AG04449 (cell line): ENCODE data around the gene MVK.

Experiments
- CTCF ChIA-PET: fragments of 350-600 bp; formaldehyde crosslinking; extraction: SDS; loops from one replicate; lab custom pipeline; 2021; ENCODE audit warnings: antibody characterized with exemption; lab: Yijun Ruan, JAX
- POLR2A ChIA-PET: fragments of 400-600, 350-600 bp; formaldehyde crosslinking; extraction: SDS; loops from one replicate; lab custom pipeline; 2020; ENCODE audit warnings: antibody characterized with exemption, inconsistent platforms; lab: Yijun Ruan, JAX
- DNase-seq: peaks from one replicate; pipeline ENCODE4 v3.0.0-alpha.2; 2010; ENCODE audit warnings: low read depth, low spot score
- H3K4me3 ChIP-seq: 2 replicates; pipeline ENCODE4 v1.5.1; 2011; ENCODE audit warnings: low read depth, mild to moderate bottlenecking, control low read depth, low read length
- TF ChIP-seq, protein P1 (sequence below): IDR thresholded peaks from one replicate; pipeline ENCODE4 v1.5.1; 2011; ENCODE audit warnings: mild to moderate bottlenecking, moderate library complexity, low read length, control low read depth, inconsistent platforms; ENCODE audit not compliant: insufficient read depth; ENCODE audit errors: missing control alignments

Gene MVK

GRCh38 chr12:109637996-109638395 lies 64.4 kb downstream of the MVK start:
- no peak for DNase-seq
- TF ChIP-seq, protein P1, sequence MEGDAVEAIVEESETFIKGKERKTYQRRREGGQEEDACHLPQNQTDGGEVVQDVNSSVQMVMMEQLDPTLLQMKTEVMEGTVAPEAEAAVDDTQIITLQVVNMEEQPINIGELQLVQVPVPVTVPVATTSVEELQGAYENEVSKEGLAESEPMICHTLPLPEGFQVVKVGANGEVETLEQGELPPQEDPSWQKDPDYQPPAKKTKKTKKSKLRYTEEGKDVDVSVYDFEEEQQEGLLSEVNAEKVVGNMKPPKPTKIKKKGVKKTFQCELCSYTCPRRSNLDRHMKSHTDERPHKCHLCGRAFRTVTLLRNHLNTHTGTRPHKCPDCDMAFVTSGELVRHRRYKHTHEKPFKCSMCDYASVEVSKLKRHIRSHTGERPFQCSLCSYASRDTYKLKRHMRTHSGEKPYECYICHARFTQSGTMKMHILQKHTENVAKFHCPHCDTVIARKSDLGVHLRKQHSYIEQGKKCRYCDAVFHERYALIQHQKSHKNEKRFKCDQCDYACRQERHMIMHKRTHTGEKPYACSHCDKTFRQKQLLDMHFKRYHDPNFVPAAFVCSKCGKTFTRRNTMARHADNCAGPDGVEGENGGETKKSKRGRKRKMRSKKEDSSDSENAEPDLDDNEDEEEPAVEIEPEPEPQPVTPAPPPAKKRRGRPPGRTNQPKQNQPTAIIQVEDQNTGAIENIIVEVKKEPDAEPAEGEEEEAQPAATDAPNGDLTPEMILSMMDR = no peak
- CTCF ChIA-PET = no interaction called here
- POLR2A ChIA-PET = no interaction called here
- no peak overlapping the region for H3K4me3 ChIP-seq

GRCh38 chr12:109638735-109639134 lies 65.1 kb downstream of the MVK start:
- DNase-seq = no peak
- TF ChIP-seq, protein P1 = no peak
- CTCF ChIA-PET = no interaction called here
- POLR2A ChIA-PET = no interaction called here
- no peak overlapping the region for H3K4me3 ChIP-seq

DNA sequence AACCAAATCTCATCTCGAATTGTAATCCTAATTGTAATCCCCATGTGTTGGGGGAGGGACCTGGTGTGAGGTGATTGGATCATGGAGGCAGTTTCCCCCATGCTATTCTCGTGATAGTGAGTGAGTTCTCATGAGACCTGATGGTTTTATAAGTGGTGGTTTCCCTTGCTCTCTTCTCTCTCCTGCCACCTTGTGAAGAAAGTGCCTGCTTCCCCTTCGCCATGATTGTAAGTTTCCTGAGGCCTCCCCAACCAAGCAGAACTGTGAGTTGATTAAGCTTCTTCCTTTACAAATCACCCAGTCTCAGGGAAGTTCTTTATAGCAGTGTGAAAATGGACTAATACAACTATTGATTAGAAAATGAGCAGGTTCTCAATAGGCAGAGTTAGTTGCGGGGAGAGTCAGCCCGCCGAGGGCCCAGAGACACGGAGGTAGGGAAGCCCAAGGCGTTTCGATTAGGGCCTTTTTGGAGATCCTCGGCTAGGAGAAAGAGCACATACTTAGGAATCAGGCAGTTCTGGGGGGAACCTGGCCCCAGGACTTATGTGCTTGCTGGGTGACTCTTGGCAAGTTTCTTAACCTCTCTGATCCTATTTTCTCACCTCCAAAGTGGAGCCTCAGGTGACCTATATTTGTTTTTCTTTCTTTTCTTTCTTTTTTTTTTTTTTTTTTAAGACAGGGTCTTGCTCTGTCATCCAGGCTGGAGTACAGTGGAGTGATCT lies 65.7 kb downstream of the MVK start:
- ChIA-PET POLR2A (no interaction called here), CTCF (no interaction called here)
- DNase-seq = no peak
- no peak overlapping the region for H3K4me3 ChIP-seq
- TF ChIP-seq, protein P1 = no peak

- no peak for DNase-seq
- TF ChIP-seq, protein P1 = no peak
- CTCF ChIA-PET = no interaction called here
- POLR2A ChIA-PET = no interaction called here
- no peak overlapping the region for H3K4me3 ChIP-seq
Measured at GRCh38 chr12:109640961-109641360, 67.4 kb downstream of the MVK start.

- POLR2A ChIA-PET = no interaction called here
- TF ChIP-seq, protein P1 = no peak
- no peak for DNase-seq
- CTCF ChIA-PET = no interaction called here
- H3K4me3 ChIP-seq = no peak overlapping the region
Measured at GRCh38 chr12:109641422-109641821, 67.8 kb downstream of the MVK start.

- CTCF ChIA-PET = no interaction called here
- H3K4me3 ChIP-seq = no peak overlapping the region
- POLR2A ChIA-PET = no interaction called here
- TF ChIP-seq, protein P1 = no peak
- no peak for DNase-seq
Measured at GRCh38 chr12:109642506-109643132, 69.0 kb downstream of the MVK start.
